ENCODE measurements around the gene CNGB1.
"Not testable (repeated sequence)": the region's sequence is repeated elsewhere in the genome, so short reads cannot be mapped to it uniquely, and the experiment has no call there.

Gene CNGB1

DNA sequence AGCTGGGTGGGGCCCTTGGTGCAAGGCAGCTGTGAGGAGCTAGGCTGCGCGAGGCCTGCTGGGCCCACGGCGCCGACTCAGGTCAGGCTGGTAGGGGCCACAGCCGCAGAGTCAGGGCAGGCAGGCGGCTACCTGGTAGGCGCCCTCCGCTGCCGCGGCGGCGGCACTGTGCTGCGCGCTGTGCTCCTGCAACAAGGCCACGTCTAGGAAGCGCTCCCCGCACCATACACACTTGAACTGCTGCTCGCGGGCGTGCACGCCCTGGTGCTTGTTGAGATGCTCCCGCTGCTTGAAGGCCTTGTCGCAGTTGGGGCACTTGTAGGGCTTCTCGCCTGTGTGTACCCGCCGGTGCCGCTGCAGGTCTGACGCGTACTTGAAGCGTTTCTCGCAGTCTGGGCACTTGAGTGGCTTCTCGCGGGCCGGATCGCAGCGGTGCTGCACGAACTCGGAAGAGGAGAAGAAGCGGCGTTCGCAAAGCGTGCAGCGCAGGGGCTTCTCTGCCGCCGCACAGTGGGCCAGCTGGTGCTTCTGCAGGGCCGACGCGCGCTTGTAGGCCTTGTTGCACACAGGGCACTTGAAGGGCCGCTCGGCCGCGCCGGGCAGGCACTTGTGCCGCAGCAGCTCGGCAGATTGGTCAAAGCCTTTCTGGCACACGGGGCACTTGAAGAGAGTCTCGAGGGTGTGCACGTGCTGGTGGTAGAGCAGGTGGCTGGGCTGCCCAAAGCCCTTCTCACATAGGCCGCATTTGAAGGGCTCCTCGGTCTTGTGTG is 25.7 kb upstream of the CNGB1 start:
- no peak for FAIRE-seq

DNA sequence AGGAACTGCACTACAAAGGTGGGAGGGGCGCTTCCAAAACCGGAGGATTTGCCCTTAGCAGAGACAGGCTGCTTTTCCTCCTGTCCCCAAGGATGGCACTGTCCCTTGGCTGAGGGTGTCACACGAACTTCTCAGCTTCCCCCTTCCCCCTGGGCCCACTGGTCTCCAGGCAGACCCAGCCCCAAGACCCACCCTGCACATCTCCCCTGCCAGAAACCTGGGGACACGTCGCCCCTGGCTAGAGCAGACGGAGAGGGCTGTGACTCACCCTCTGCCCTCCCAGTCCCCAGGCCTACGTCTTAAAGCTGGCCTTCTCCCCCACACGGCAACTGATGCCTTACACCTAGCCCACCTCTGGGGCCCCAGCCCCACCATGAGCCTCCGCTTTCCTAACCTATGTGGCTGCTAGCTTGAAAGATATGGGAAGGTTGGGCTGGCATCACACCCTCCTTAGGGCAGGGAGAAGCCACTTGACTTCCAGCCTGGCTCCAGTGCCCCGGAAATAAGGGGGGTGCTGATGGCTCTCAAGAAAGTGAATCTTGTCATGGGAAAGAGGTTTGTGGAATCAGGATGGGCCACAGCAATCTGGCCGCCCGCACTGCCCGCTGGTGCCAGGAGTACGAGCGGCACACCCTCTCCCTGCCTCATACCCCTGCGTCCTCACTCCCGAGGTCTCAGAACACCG is 24.9 kb upstream of the CNGB1 start:
- no peak for FAIRE-seq

DNA sequence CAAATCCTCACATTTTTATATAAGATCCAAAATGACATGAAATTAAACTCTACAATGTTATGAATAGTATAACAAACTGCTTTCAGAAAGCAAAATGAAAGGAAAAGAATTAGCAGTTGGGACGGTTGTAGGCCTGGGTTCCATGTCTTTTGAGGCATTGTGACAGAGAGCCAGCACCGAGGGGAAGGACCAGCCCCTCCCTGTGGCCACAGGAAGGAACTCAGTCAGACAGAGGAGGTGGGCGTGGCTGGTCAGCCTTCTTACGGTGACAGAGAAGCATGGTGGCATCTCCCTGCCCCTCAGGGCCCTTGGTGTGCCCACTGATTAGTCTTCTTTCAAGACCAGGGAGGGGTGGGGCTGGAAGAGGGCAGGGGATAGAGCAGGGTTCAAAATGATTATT is 23.9 kb upstream of the CNGB1 start:
- no peak for FAIRE-seq

- FAIRE-seq: no peak
Measured at GRCh38 chr16:57994361-57994760, 23.4 kb upstream of the CNGB1 start.

- no peak for FAIRE-seq
Measured at GRCh38 chr16:57993897-57994296, 23.0 kb upstream of the CNGB1 start.

DNA sequence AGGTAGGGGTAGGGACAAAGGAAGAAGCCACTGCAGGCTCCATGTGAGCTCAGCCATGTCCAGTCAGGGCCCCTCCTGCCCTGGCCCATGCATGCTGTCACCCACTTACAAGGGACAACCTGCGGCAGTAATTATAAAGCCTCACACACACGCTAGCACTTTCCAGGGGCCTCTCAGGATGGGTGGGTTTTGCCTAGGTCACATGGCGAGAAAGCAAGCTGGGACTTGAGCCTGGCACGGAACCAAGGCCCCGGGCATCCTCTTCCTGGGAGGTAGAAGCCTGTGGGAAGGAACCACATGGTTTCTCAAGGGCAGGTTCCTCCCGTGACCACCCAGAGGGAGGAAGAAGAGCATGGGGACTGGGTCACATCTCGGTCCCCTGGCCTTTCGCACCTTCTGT is 22.5 kb upstream of the CNGB1 start:
- no peak for FAIRE-seq

GRCh38 chr16:57992084-57992483 is 21.2 kb upstream of the CNGB1 start:
- FAIRE-seq: no peak

DNA sequence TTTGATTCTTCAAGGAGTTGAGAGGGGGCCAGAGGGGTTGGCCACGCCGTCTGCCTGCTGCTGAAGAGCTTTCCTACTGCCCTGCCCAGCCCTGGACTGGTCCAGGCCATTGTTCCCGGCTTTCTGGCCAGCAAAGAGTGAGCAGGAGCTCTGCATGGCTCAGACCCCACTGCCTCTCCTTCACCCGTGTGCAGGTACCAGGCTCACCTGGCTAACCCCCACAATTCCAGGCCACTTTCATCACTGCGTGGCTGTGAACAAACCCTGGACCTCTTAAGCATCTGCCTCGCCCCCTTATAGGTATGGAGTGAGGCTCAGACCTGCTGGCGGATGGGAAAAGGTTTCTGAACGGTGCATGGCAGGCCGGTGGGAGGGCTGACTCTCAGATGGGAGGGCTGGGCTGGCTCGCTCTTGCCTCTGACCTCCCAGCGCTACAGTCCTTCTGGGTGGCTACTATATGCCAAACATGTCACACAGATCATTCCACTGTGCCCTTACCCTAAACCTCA is 20.7 kb upstream of the CNGB1 start:
- no peak for FAIRE-seq

DNA sequence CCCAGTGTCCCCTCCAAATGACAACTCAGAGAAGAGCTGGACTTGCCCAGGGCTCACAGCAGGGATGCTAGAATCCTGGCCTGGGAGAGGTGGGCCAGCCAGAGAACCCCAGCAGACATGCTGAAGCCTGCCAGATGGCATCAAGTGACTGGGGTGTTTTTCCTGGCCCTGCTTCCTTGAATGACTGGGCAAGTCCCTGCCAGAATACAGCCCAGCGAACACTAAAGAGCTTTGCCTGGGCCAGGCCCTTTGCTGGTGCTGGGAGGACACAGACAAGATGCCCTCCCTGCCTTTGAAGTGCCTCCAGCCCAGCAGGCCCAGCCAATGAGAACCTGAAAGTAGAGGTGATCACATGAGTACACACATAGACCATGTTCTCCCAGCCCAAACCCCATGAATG is 18.0 kb upstream of the CNGB1 start:
- no peak for FAIRE-seq

DNA sequence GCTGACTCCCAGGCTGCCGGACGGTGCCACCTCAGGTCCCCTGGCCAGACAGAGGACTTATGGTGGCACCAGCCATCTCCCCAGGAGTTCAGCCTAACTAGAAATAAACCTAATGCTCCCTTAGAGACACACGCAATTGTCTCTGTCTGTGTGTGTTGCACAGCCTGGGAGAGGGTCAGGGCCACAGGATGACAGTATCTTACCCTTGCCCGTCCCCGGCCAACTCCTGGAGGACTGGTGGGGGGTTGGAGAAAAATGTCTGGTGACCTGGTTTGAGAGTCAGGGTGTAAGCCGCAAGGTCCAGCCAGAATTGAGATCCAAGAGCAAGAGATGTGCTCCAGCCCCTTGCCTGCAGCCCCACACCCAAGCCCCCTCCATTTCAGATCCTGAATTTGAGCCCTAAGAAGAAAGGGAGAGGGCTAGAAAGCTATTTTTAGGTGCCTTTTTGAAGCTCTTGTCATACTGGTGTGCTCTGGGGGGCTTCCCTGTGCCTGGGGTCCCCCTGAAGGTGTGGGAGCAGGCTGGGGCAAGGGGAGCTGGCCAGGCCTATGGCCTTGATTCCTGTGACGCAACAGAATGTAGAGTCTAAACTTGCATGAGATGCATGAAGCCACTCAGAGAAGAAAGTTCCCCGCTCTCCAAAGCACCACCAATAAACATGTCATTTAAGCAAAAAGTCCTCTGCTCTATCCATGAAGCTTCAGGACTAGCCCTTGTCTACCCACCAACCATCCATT is 16.7 kb upstream of the CNGB1 start:
- no peak for FAIRE-seq

DNA sequence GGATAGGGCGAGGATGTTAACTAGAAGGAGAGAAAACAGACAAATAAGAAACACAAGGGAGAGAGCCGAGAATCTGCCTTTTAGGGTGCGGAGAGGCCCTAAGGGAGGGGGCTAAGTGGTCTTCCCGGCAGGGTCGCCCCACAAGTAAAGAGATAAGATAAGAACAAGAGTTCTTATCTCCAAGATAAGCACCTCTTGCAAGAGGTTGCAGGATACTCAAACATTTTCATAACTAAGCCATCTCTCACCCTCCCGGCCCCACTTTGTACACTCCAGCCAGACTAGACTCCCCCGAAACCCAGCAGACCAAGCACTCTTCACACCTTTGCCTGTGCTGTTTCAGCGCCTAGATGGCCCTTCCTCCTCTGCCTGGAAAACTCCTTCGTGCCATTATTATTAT is 15.3 kb upstream of the CNGB1 start:
- FAIRE-seq: no peak

GRCh38 chr16:57985204-57986181 is 14.6 kb upstream of the CNGB1 start:
- FAIRE-seq: no peak

DNA sequence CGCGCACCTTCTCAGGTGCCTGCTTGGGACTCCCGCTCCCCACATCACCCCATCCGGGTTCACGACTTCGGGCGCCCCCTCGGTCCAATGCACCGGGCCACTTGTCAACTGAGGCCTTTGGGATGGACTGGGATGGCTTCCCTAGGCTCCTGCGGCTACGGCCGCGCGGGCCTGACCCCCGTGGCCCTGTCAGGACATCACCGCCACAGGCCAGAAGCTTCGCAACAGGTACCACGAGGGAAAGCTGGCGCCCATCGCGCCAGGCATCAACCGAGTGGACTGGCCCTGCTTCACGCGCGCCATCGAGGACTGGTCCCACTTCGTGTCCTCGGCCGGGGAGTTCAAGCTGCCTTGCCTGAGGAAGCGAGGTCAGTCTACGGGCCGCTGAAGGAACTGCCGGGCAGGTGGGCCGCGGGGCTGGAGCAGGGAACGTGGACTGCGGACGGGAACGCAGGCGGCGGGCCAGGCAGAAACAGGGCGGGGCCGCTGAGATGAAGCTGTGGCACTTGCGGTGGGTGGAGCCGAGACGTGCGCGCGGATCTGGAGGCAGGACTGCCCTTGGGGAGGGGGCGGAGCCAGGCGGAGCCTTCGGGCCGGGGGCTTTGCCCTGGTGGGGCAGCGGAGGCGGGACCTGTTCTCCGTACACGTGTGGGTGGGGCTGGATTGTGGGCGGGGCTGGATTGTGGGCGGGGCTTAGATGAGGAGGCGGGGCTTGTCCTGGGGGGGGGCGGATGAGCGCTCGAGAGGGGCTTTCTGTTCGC is 13.7 kb upstream of the CNGB1 start:
- no peak for FAIRE-seq

DNA sequence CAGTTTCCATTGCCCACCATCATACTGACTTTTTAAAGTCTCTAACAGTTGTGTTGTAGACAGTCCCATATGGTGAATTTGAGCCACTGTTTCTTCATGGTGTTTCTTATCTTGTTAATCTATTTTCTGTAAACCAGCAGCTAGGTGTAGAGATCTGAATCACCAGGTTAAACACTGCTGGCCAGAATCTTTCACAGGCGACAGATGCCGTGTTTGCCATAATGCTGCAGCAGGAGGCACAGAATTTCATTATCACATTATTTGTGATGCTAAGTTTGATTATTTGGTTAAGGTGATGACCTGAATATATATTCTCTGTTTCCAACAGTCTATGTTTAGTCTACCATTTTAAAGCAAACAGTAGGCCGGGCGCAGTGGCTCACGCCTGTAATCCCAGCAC is 11.5 kb upstream of the CNGB1 start:
- FAIRE-seq: no peak

- no peak for FAIRE-seq
Measured at GRCh38 chr16:57981636-57982035, 10.7 kb upstream of the CNGB1 start.

GRCh38 chr16:57979006-57979585 is 8.2 kb upstream of the CNGB1 start:
- FAIRE-seq: no peak

GRCh38 chr16:57978070-57978465 is 7.1 kb upstream of the CNGB1 start:
- not testable (repeated sequence) for FAIRE-seq

DNA sequence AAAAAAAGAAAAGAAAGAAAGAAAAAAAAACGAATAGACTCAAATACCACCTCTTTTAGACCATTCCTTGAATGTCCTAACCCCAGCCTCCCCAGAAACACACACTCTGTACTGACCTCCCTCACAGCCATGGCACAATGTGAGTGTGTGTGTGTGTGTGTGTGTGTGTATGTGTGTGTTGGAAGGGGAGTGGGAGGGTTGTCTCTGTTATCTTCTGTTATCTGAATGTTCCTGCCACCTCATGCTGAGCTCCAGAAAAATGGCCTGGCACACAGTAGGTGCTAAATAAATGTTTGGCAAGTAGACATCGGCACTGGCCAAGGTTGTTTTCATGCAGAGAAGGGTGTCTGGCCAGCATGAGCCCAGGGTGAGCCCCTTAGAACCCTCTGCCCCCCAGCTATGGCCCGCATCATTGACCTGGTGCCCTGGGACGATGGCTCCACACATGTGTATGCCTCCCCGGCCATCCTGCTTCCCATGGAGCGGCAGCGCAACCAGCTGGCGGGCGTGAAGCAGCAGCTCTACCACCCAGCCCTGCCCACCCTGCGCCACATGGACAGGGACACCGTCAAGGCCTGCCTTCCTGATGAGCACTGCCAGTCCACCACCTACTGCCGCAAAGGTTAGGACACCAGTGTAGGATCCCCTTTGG is 6.6 kb upstream of the CNGB1 start:
- no peak for FAIRE-seq

GRCh38 chr16:57976331-57976796 is 5.4 kb upstream of the CNGB1 start:
- no peak for FAIRE-seq

GRCh38 chr16:57972306-57972705 is 1.4 kb upstream of the CNGB1 start:
- no peak for FAIRE-seq

DNA sequence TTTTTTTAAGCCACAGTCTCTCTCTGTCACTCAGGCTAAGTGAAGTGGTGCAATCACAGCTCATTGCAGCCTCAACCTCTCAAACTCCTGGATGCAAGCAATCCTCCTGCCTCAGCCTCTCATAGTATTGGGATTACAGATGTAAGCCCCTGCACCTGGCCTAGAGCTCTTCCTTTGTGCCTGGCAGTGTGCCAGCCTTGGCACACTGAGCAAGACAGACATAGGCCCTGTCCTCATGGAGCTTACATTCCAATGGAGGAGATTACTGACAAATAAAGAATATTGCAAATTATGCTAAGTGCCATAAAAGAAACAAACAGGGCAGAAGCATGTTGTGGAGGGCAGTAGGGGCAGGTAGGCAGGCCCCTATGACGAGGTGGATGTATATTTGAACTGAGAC is 920 bp upstream of the CNGB1 start:
- no peak for FAIRE-seq

Data from endometrium (tissue), 2 donors.